ENCODE results near the gene KCNN3. TPM values are rescaled to one million over a fixed set of nuclear protein-coding genes. Genes with fewer than 3 reads are reported as not detected.

KCNN3 gene
- total and polyA plus RNA-seq, 4 donors, result 0.47 to 4.9 (median 1.9) TPM

GRCh38 chr1:154772606-154773506, 97.2 kb downstream of the KCNN3 start:
- ATAC-seq (ENCODE audit: insufficient read depth, low FRiP score), result no peak
- Histone ChIP-seq H3K36me3 (ENCODE audit: control insufficient read depth in 4 of 4, insufficient read depth in 4 of 4, low read length in 4 of 4) (no peaks in the 10 kb centered on the region), H3K4me3 (no peak overlapping the region), H3K4me1 (ENCODE audit: control insufficient read depth in 5 of 5, insufficient read depth in 5 of 5, low read length in 5 of 5) (no peaks in the 10 kb centered on the region), H3K27ac (ENCODE audit: low read depth in 1 of 2, low read length in 1 of 2) (no peak overlapping the region), H3K27me3 (ENCODE audit: control insufficient read depth in 3 of 3, insufficient read depth in 3 of 3, low read length in 2 of 3) (no peaks in the 10 kb centered on the region), H3K9ac (ENCODE audit: insufficient read depth in 1 of 2, low read length in 2 of 2) (no peak overlapping the region), H3K9me3 (ENCODE audit: control insufficient read depth in 4 of 4, insufficient read depth in 3 of 4, low read length in 3 of 4) (no peaks in the 10 kb centered on the region)
- no peak for TF ChIP-seq CTCF (IDR thresholded peaks at IDR 0.05; ENCODE audit: control extremely low read depth, extremely low read depth)
- no peak for DNase-seq
- 61 to 76% methylated on average over 17 of the region's 17 CpGs for WGBS, 2 donors

- Histone ChIP-seq H3K36me3 (ENCODE audit: control insufficient read depth in 4 of 4, insufficient read depth in 4 of 4, low read length in 4 of 4) (no peaks in the 10 kb centered on the region), H3K27me3 (ENCODE audit: control insufficient read depth in 3 of 3, insufficient read depth in 3 of 3, low read length in 2 of 3) (no peaks in the 10 kb centered on the region), H3K4me1 (ENCODE audit: control insufficient read depth in 5 of 5, insufficient read depth in 5 of 5, low read length in 5 of 5) (no peaks in the 10 kb centered on the region), H3K9ac (ENCODE audit: insufficient read depth in 1 of 2, low read length in 2 of 2) (no peak overlapping the region), H3K27ac (ENCODE audit: low read depth in 1 of 2, low read length in 1 of 2) (no peak overlapping the region), H3K4me3 (no peak overlapping the region), H3K9me3 (ENCODE audit: control insufficient read depth in 4 of 4, insufficient read depth in 3 of 4, low read length in 3 of 4) (no peaks in the 10 kb centered on the region)
- DNase-seq (no peak), ATAC-seq (ENCODE audit: insufficient read depth, low FRiP score) (no peak)
- no peak for TF ChIP-seq CTCF (IDR thresholded peaks at IDR 0.05; ENCODE audit: control extremely low read depth, extremely low read depth)
- WGBS, 2 donors, result 97% methylated on average over 23 of the region's 23 CpGs
Observed at GRCh38 chr1:154772056-154772455, 98.0 kb downstream of the KCNN3 start.

- no peaks in the 10 kb centered on the region for H3K9me3 ChIP-seq (ENCODE audit: control insufficient read depth in 4 of 4, insufficient read depth in 3 of 4, low read length in 3 of 4)
- H3K27ac ChIP-seq (ENCODE audit: low read depth in 1 of 2, low read length in 1 of 2), result no peak overlapping the region
- no peak overlapping the region for H3K4me3 ChIP-seq
- no peaks in the 10 kb centered on the region for H3K4me1 ChIP-seq (ENCODE audit: control insufficient read depth in 5 of 5, insufficient read depth in 5 of 5, low read length in 5 of 5)
- TF ChIP-seq CTCF (IDR thresholded peaks at IDR 0.05; ENCODE audit: control extremely low read depth, extremely low read depth), result no peak
- no peaks in the 10 kb centered on the region for H3K27me3 ChIP-seq (ENCODE audit: control insufficient read depth in 3 of 3, insufficient read depth in 3 of 3, low read length in 2 of 3)
- ATAC-seq (ENCODE audit: insufficient read depth, low FRiP score), result no peak
- 97% methylated on average over 4 of the region's 4 CpGs for WGBS, 2 donors
- no peak for DNase-seq
- no peak overlapping the region for H3K9ac ChIP-seq (ENCODE audit: insufficient read depth in 1 of 2, low read length in 2 of 2)
- no peaks in the 10 kb centered on the region for H3K36me3 ChIP-seq (ENCODE audit: control insufficient read depth in 4 of 4, insufficient read depth in 4 of 4, low read length in 4 of 4)
Observed at GRCh38 chr1:154770897-154771594, 99.0 kb downstream of the KCNN3 start.

Data from lung (tissue), 12 donors.